Measurements from ENCODE around the gene PTGR2. TPM values are rescaled to one million over a fixed set of nuclear protein-coding genes. Genes with fewer than 3 reads are reported as not detected.

The PTGR2 gene
- total RNA-seq, 1 donor from 2014 or later = 35.7 TPM

Other genes starting within 250 kb of the PTGR2 start
- not detected for gene ACOT6, start 239.3 kb upstream of the PTGR2 start, total RNA-seq
- gene DNAL1, start 206.8 kb upstream of the PTGR2 start, total RNA-seq = 11.5 TPM
- gene PNMA1, start 137.4 kb upstream of the PTGR2 start, total RNA-seq = 12.9 TPM
- 14.7 TPM for gene ZNF410, start 35.0 kb downstream of the PTGR2 start, total RNA-seq
- 4.1 TPM for gene FAM161B, start 98.3 kb downstream of the PTGR2 start, total RNA-seq
- 49.9 TPM for gene COQ6, start 98.5 kb downstream of the PTGR2 start, total RNA-seq
- 5.6 TPM for gene ENTPD5, start 167.5 kb downstream of the PTGR2 start, total RNA-seq
- 2.3 TPM for gene BBOF1, start 167.5 kb downstream of the PTGR2 start, total RNA-seq
- 56.9 TPM for gene ALDH6A1, start 232.6 kb downstream of the PTGR2 start, total RNA-seq
- gene LIN52, start 233.1 kb downstream of the PTGR2 start, total RNA-seq = 5.6 TPM

All from Right ventricle myocardium superior (tissue), 1 donor.